Measurements from ENCODE around the gene ATRNL1. TPM values are rescaled to one million over a fixed set of nuclear protein-coding genes. Genes with fewer than 3 reads are reported as not detected.

The ATRNL1 gene
- total RNA-seq, 1 experiment from 2014 or later, result 1.3 TPM

DNA sequence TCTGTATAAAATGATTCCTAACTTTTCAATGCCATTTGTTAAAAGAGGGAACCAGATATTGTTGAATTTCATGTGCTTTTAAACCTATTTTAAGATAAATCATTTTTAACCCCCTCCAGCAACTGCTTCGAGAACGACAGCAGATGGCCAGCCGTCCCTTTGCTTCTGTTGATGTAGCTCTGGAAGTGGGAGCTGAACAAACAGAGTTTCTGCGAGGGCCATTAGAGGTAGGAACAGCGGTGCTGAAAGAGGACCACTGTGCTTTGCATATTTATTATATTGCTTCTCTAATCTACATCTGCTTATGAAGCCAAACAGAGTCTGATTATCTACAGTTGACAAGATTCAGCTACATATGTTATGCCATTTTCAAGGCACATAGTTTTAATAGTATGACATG is 634.0 kb downstream of the ATRNL1 start:
- Histone ChIP-seq H3K27me3 (ENCODE audit: insufficient read depth, low read length) (no peaks in the 10 kb centered on the region), H3K36me3 (ENCODE audit: control insufficient read depth in 1 of 2, insufficient read depth in 2 of 2, low read length in 2 of 2) (no peaks in the 10 kb centered on the region), H3K9me2 (ENCODE audit: insufficient read depth) (no peaks in the 10 kb centered on the region), H3K27ac (ENCODE audit: low read depth, low read length) (no peak overlapping the region), H3K9me3 (ENCODE audit: control insufficient read depth in 1 of 2, insufficient read depth in 1 of 2, low read depth in 1 of 2, low read length in 2 of 2) (no peaks in the 10 kb centered on the region), H3K4me3 (replicated peaks in 1 of 2; ENCODE audit: low read depth in 1 of 2, low read length in 2 of 2) (no peak overlapping the region), H3K79me2 (ENCODE audit: insufficient read depth, low read length) (no peaks in the 10 kb centered on the region), H2AFZ (ENCODE audit: low read depth, low read length, poor library complexity, severe bottlenecking) (no peak overlapping the region), H3K4me2 (ENCODE audit: low read length) (no peak overlapping the region), H3K9ac (ENCODE audit: low read length) (no peak overlapping the region), H4K20me1 (ENCODE audit: insufficient read depth) (no peaks in the 10 kb centered on the region), H3K4me1 (ENCODE audit: control insufficient read depth in 1 of 2, insufficient read depth in 2 of 2, low read length in 2 of 2) (no peaks in the 10 kb centered on the region)
- POLR2A ChIA-PET, result no interaction called here
- RAD21 ChIA-PET (ENCODE audit: low non-redundant PET in 1 of 2, low total read pairs in 2 of 2, uncharacterized antibody in 2 of 2, unreplicated experiment in 2 of 2), result no interaction called here
- TF ChIP-seq, protein P1, sequence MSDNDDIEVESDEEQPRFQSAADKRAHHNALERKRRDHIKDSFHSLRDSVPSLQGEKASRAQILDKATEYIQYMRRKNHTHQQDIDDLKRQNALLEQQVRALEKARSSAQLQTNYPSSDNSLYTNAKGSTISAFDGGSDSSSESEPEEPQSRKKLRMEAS (IDR thresholded peaks at IDR 0.05), result no peak
- TF ChIP-seq SIN3A (IDR thresholded peaks at IDR 0.05; ENCODE audit: low read depth) (no peak), POLR2A (IDR thresholded peaks at IDR 0.05; ENCODE audit: borderline replicate concordance, extremely low read depth, insufficient read depth, insufficient read length) (no peak), CBX3 (IDR thresholded peaks at IDR 0.05; ENCODE audit: low read depth) (no peak), ZFX (IDR thresholded peaks at IDR 0.05) (no peak), SRF (IDR thresholded peaks at IDR 0.05; ENCODE audit: low read depth) (no peak), CEBPB (IDR thresholded peaks at IDR 0.05; ENCODE audit: low read depth) (no peak), POLR2AphosphoS5 (IDR thresholded peaks at IDR 0.05; ENCODE audit: low read depth, low read length) (no peak), EZH2 (IDR thresholded peaks at IDR 0.05) (no peak), FOSL1 (IDR thresholded peaks at IDR 0.05; ENCODE audit: low read depth) (no peak), JUND (IDR thresholded peaks at IDR 0.05) (no peak), EGR1 (IDR thresholded peaks at IDR 0.05; ENCODE audit: low read depth) (no peak)
- TF ChIP-seq, protein P2, sequence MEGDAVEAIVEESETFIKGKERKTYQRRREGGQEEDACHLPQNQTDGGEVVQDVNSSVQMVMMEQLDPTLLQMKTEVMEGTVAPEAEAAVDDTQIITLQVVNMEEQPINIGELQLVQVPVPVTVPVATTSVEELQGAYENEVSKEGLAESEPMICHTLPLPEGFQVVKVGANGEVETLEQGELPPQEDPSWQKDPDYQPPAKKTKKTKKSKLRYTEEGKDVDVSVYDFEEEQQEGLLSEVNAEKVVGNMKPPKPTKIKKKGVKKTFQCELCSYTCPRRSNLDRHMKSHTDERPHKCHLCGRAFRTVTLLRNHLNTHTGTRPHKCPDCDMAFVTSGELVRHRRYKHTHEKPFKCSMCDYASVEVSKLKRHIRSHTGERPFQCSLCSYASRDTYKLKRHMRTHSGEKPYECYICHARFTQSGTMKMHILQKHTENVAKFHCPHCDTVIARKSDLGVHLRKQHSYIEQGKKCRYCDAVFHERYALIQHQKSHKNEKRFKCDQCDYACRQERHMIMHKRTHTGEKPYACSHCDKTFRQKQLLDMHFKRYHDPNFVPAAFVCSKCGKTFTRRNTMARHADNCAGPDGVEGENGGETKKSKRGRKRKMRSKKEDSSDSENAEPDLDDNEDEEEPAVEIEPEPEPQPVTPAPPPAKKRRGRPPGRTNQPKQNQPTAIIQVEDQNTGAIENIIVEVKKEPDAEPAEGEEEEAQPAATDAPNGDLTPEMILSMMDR (IDR thresholded peaks at IDR 0.05 in 2 of 3, conservative IDR thresholded peaks at IDR 0.05 in 1 of 3; ENCODE audit: borderline replicate concordance in 1 of 3, insufficient read depth in 1 of 3, low read depth in 2 of 3, low read length in 2 of 3), result no peak
- TF ChIP-seq, protein P3, sequence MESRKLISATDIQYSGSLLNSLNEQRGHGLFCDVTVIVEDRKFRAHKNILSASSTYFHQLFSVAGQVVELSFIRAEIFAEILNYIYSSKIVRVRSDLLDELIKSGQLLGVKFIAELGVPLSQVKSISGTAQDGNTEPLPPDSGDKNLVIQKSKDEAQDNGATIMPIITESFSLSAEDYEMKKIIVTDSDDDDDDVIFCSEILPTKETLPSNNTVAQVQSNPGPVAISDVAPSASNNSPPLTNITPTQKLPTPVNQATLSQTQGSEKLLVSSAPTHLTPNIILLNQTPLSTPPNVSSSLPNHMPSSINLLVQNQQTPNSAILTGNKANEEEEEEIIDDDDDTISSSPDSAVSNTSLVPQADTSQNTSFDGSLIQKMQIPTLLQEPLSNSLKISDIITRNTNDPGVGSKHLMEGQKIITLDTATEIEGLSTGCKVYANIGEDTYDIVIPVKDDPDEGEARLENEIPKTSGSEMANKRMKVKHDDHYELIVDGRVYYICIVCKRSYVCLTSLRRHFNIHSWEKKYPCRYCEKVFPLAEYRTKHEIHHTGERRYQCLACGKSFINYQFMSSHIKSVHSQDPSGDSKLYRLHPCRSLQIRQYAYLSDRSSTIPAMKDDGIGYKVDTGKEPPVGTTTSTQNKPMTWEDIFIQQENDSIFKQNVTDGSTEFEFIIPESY (IDR thresholded peaks at IDR 0.05; ENCODE audit: extremely low read depth, insufficient replicate concordance, low read length), result no peak
- TF ChIP-seq, protein P4, sequence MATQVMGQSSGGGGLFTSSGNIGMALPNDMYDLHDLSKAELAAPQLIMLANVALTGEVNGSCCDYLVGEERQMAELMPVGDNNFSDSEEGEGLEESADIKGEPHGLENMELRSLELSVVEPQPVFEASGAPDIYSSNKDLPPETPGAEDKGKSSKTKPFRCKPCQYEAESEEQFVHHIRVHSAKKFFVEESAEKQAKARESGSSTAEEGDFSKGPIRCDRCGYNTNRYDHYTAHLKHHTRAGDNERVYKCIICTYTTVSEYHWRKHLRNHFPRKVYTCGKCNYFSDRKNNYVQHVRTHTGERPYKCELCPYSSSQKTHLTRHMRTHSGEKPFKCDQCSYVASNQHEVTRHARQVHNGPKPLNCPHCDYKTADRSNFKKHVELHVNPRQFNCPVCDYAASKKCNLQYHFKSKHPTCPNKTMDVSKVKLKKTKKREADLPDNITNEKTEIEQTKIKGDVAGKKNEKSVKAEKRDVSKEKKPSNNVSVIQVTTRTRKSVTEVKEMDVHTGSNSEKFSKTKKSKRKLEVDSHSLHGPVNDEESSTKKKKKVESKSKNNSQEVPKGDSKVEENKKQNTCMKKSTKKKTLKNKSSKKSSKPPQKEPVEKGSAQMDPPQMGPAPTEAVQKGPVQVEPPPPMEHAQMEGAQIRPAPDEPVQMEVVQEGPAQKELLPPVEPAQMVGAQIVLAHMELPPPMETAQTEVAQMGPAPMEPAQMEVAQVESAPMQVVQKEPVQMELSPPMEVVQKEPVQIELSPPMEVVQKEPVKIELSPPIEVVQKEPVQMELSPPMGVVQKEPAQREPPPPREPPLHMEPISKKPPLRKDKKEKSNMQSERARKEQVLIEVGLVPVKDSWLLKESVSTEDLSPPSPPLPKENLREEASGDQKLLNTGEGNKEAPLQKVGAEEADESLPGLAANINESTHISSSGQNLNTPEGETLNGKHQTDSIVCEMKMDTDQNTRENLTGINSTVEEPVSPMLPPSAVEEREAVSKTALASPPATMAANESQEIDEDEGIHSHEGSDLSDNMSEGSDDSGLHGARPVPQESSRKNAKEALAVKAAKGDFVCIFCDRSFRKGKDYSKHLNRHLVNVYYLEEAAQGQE (IDR thresholded peaks at IDR 0.05; ENCODE audit: low read depth), result no peak
- intact Hi-C loops (cut with micrococcal nuclease), result no loop called here
- CTCF ChIA-PET, result no interaction called here
- BruUV-seq (replicated peaks), result no TSS peak
- DNase-seq (ENCODE audit: low read depth, low spot score) (no peak), ATAC-seq (no peak)
